Measurements from ENCODE around the gene GAGE10.

Gene GAGE10

GRCh38 chrX:49258749-49259124, 44.7 kb upstream of the GAGE10 start:
- TF ChIP-seq YY1 (IDR thresholded peaks at IDR 0.05; ENCODE audit: low read depth) (no peak), ZBTB7A (IDR thresholded peaks at IDR 0.05; ENCODE audit: low read depth) (no peak), EP300 (IDR thresholded peaks at IDR 0.05; ENCODE audit: borderline replicate concordance) (no peak), TEAD4 (IDR thresholded peaks at IDR 0.05) (no peak), REST (IDR thresholded peaks at IDR 0.05; ENCODE audit: low read depth) (no peak), MAX (IDR thresholded peaks at IDR 0.05) (no peak), NFIC (IDR thresholded peaks at IDR 0.05) (no peak), USF1 (IDR thresholded peaks at IDR 0.05) (no peak), FOXM1 (IDR thresholded peaks at IDR 0.05; ENCODE audit: borderline replicate concordance, low read depth) (no peak), EGR1 (IDR thresholded peaks at IDR 0.05) (no peak), TAF1 (IDR thresholded peaks at IDR 0.05; ENCODE audit: low read depth) (no peak), CREB1 (IDR thresholded peaks at IDR 0.05; ENCODE audit: low read depth) (no peak), TCF12 (IDR thresholded peaks at IDR 0.05; ENCODE audit: low read depth) (no peak), RAD21 (IDR thresholded peaks at IDR 0.05; ENCODE audit: low read depth) (no peak), CEBPB (IDR thresholded peaks at IDR 0.05) (no peak)

GRCh38 chrX:49260221-49260985, 43.0 kb upstream of the GAGE10 start:
- TF ChIP-seq RAD21 (IDR thresholded peaks at IDR 0.05; ENCODE audit: low read depth) (no peak), USF1 (IDR thresholded peaks at IDR 0.05) (no peak), EP300 (IDR thresholded peaks at IDR 0.05; ENCODE audit: borderline replicate concordance) (no peak), EGR1 (IDR thresholded peaks at IDR 0.05) (no peak)

GRCh38 chrX:49262603-49263002, 40.8 kb upstream of the GAGE10 start:
- no peak for TF ChIP-seq EGR1 (IDR thresholded peaks at IDR 0.05)
- TF ChIP-seq MAX (IDR thresholded peaks at IDR 0.05): no peak
- no peak for TF ChIP-seq ZBTB7A (IDR thresholded peaks at IDR 0.05; ENCODE audit: low read depth)
- TF ChIP-seq FOXM1 (IDR thresholded peaks at IDR 0.05; ENCODE audit: borderline replicate concordance, low read depth): no peak
- TF ChIP-seq TCF12 (IDR thresholded peaks at IDR 0.05; ENCODE audit: low read depth): no peak
- TF ChIP-seq EP300 (IDR thresholded peaks at IDR 0.05; ENCODE audit: borderline replicate concordance): no peak
- no peak for TF ChIP-seq NFIC (IDR thresholded peaks at IDR 0.05)
- no peak for TF ChIP-seq YY1 (IDR thresholded peaks at IDR 0.05; ENCODE audit: low read depth)
- TF ChIP-seq CEBPB (IDR thresholded peaks at IDR 0.05): no peak
- TF ChIP-seq CREB1 (IDR thresholded peaks at IDR 0.05; ENCODE audit: low read depth): no peak
- no peak for TF ChIP-seq REST (IDR thresholded peaks at IDR 0.05; ENCODE audit: low read depth)
- TF ChIP-seq TAF1 (IDR thresholded peaks at IDR 0.05; ENCODE audit: low read depth): no peak
- no peak for TF ChIP-seq USF1 (IDR thresholded peaks at IDR 0.05)
- no peak for TF ChIP-seq RAD21 (IDR thresholded peaks at IDR 0.05; ENCODE audit: low read depth)
- no peak for TF ChIP-seq TEAD4 (IDR thresholded peaks at IDR 0.05)

- no peak for TF ChIP-seq REST (IDR thresholded peaks at IDR 0.05; ENCODE audit: low read depth)
- no peak for TF ChIP-seq CREB1 (IDR thresholded peaks at IDR 0.05; ENCODE audit: low read depth)
- no peak for TF ChIP-seq TAF1 (IDR thresholded peaks at IDR 0.05; ENCODE audit: low read depth)
- TF ChIP-seq TCF12 (IDR thresholded peaks at IDR 0.05; ENCODE audit: low read depth): no peak
- no peak for TF ChIP-seq MAX (IDR thresholded peaks at IDR 0.05)
- TF ChIP-seq EP300 (IDR thresholded peaks at IDR 0.05; ENCODE audit: borderline replicate concordance): no peak
- no peak for TF ChIP-seq ZBTB7A (IDR thresholded peaks at IDR 0.05; ENCODE audit: low read depth)
- TF ChIP-seq RAD21 (IDR thresholded peaks at IDR 0.05; ENCODE audit: low read depth): no peak
- TF ChIP-seq YY1 (IDR thresholded peaks at IDR 0.05; ENCODE audit: low read depth): no peak
- no peak for TF ChIP-seq USF1 (IDR thresholded peaks at IDR 0.05)
- TF ChIP-seq TEAD4 (IDR thresholded peaks at IDR 0.05): no peak
- TF ChIP-seq EGR1 (IDR thresholded peaks at IDR 0.05): no peak
- no peak for TF ChIP-seq NFIC (IDR thresholded peaks at IDR 0.05)
- TF ChIP-seq CEBPB (IDR thresholded peaks at IDR 0.05): no peak
- TF ChIP-seq FOXM1 (IDR thresholded peaks at IDR 0.05; ENCODE audit: borderline replicate concordance, low read depth): no peak
These were observed 39.8 kb upstream of the GAGE10 start for GRCh38 chrX:49263631-49264030.
